OCI-LY1 (cell line): ENCODE measurements around the gene ANKMY1.

Experiments
- EZH2 ChIP-seq: fragments of 200-600 bp; sonication (generic), shearing (Covaris generic); IDR thresholded peaks from 2 replicates; pipeline ENCODE4 v1.8.0; 2017; ENCODE audit warnings: borderline replicate concordance, mixed run types, mild to moderate bottlenecking, antibody characterized with exemption, low read length, moderate library complexity, mixed read lengths
- TF ChIP-seq, protein P1 (sequence below): fragments of 200-600 bp; sonication (generic), shearing (Covaris generic); IDR thresholded peaks from 2 replicates; pipeline ENCODE4 v1.5.1; 2017; ENCODE audit warnings: mild to moderate bottlenecking, antibody characterized with exemption, low read length, moderate library complexity, mixed read lengths

- TF ChIP-seq, protein P1, sequence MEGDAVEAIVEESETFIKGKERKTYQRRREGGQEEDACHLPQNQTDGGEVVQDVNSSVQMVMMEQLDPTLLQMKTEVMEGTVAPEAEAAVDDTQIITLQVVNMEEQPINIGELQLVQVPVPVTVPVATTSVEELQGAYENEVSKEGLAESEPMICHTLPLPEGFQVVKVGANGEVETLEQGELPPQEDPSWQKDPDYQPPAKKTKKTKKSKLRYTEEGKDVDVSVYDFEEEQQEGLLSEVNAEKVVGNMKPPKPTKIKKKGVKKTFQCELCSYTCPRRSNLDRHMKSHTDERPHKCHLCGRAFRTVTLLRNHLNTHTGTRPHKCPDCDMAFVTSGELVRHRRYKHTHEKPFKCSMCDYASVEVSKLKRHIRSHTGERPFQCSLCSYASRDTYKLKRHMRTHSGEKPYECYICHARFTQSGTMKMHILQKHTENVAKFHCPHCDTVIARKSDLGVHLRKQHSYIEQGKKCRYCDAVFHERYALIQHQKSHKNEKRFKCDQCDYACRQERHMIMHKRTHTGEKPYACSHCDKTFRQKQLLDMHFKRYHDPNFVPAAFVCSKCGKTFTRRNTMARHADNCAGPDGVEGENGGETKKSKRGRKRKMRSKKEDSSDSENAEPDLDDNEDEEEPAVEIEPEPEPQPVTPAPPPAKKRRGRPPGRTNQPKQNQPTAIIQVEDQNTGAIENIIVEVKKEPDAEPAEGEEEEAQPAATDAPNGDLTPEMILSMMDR = no peak
- TF ChIP-seq EZH2 = no peak
Measured at GRCh38 chr2:240435457-240435947, 122.3 kb downstream of the ANKMY1 start, which contains the start of gene GPC1.
